ENCODE measurements around the gene EGFLAM.

DNA sequence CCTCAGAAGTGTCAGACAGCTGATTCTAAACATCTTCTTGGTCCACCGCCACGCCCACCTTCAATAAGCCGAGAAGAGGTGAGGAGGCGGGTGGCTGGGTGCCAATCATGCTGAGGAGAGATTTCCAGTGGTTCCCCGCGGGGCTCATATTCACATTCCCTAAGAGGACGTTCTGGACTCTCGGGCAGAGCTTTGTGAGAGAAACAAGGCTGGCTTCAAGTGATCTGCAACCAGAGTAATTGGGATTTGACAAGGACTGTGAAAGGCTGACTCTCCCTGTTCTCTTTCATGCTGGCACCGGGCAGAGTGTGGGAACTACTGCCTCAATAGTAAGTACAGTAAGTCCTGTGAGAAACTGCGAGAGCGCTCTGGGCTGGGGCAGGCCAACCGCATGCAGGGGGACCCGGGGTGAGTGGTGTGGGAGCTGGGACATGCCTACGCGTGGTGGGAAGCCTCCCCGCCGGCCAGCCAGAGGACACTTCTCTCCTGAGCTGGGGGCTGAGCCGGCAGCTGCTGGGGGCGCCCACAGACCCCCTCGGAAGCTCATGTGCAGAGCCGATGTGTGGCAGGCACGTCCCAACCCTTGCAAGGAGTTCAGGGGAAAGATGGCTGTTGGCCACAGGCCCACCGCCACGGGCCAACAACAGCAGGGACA, 187.1 kb downstream of the EGFLAM start:
- no peak for TF ChIP-seq POLR2A (IDR thresholded peaks at IDR 0.05; ENCODE audit: low read depth, low read length)
- TF ChIP-seq, protein P1, sequence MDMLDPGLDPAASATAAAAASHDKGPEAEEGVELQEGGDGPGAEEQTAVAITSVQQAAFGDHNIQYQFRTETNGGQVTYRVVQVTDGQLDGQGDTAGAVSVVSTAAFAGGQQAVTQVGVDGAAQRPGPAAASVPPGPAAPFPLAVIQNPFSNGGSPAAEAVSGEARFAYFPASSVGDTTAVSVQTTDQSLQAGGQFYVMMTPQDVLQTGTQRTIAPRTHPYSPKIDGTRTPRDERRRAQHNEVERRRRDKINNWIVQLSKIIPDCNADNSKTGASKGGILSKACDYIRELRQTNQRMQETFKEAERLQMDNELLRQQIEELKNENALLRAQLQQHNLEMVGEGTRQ (IDR thresholded peaks at IDR 0.05; ENCODE audit: low read depth, low read length), result no peak
- TF ChIP-seq NFE2L2 (IDR thresholded peaks at IDR 0.05; ENCODE audit: low read depth, low read length), result no peak
- TF ChIP-seq, protein P2, sequence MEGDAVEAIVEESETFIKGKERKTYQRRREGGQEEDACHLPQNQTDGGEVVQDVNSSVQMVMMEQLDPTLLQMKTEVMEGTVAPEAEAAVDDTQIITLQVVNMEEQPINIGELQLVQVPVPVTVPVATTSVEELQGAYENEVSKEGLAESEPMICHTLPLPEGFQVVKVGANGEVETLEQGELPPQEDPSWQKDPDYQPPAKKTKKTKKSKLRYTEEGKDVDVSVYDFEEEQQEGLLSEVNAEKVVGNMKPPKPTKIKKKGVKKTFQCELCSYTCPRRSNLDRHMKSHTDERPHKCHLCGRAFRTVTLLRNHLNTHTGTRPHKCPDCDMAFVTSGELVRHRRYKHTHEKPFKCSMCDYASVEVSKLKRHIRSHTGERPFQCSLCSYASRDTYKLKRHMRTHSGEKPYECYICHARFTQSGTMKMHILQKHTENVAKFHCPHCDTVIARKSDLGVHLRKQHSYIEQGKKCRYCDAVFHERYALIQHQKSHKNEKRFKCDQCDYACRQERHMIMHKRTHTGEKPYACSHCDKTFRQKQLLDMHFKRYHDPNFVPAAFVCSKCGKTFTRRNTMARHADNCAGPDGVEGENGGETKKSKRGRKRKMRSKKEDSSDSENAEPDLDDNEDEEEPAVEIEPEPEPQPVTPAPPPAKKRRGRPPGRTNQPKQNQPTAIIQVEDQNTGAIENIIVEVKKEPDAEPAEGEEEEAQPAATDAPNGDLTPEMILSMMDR (conservative IDR thresholded peaks at IDR 0.05; ENCODE audit: low read depth, low read length), result no peak
- no peak for TF ChIP-seq SMC3 (IDR thresholded peaks at IDR 0.05; ENCODE audit: low read depth, low read length)
- no peak for TF ChIP-seq MXI1 (IDR thresholded peaks at IDR 0.05; ENCODE audit: borderline replicate concordance, low read depth, low read length)
- TF ChIP-seq CEBPB (IDR thresholded peaks at IDR 0.05; ENCODE audit: low read depth, low read length), result no peak

Measured in IMR-90 (cell line).